Esophagus muscularis mucosa (tissue), 4 donors: ENCODE results near the gene PODXL2. TPM values are rescaled to one million over a fixed set of nuclear protein-coding genes. Genes with fewer than 3 reads are reported as not detected.
A peak's percentile ranks its signal among the peaks of the same experiment; 100 is the strongest.

Experiments used
- DNase-seq: peaks from one replicate; pipeline ENCODE4 v3.0.0-alpha.2; 2017; ENCODE audit errors: extremely low spot score
- H3K27ac ChIP-seq, 4 donors: fragments of 200-600 bp; sonication (generic); replicated peaks in 1 of 4; 1 replicate in 3 of 4; 2 replicates in 1 of 4; pipeline ENCODE4 v1.5.1; 2016 to 2019; ENCODE audit warnings: mild to moderate bottlenecking in 1 of 4
- H3K27me3 ChIP-seq, 4 donors: fragments of 200-600 bp; sonication (generic); one replicate each; pipeline versions ENCODE4 v1.5.1 to v1.6.0; 2016 to 2019
- H3K36me3 ChIP-seq, 4 donors: fragments of 200-600 bp; sonication (generic); one replicate each; pipeline ENCODE4 v1.5.1; 2016 to 2019
- H3K4me1 ChIP-seq, 4 donors: fragments of 200-600 bp; sonication (generic); one replicate each; pipeline ENCODE4 v1.5.1; 2016 to 2019
- H3K4me3 ChIP-seq, 4 donors: fragments of 200-600 bp; sonication (generic); 1 replicate in 2 of 4; 2 replicates in 2 of 4; pipeline ENCODE4 v1.5.1; 2016 to 2019; ENCODE audit warnings: mild to moderate bottlenecking in 4 of 4, moderate library complexity in 1 of 4
- H3K9me3 ChIP-seq, 4 donors: fragments of 200-600 bp; sonication (generic); 1 replicate in 3 of 4; 2 replicates in 1 of 4; pipeline ENCODE4 v1.5.1; 2016 to 2019
- CTCF ChIP-seq, 3 experiments: fragments of 200-600 bp in 2 of 3; fragments of 450-650 bp in 1 of 3; sonication (generic) in 2 of 3; IDR thresholded peaks; one replicate each; pipeline ENCODE4 v1.5.1; 2017 to 2019; ENCODE audit warnings: antibody characterized with exemption in 3 of 3, mild to moderate bottlenecking in 2 of 3, moderate library complexity in 1 of 3
- EP300 ChIP-seq: sonication (generic); formaldehyde crosslinking; IDR thresholded peaks from one replicate; pipeline ENCODE4 v1.6.1; 2017; ENCODE audit warnings: antibody characterized with exemption
- POLR2A ChIP-seq: fragments of 450-650 bp; IDR thresholded peaks from one replicate; pipeline ENCODE4 v1.6.1; 2017; ENCODE audit warnings: antibody characterized with exemption, moderate library complexity, mild to moderate bottlenecking, low read depth
- POLR2AphosphoS5 ChIP-seq, 2 donors: sonication (generic); formaldehyde crosslinking; IDR thresholded peaks; one replicate each; pipeline ENCODE4 v1.6.1; 2017; ENCODE audit warnings: antibody characterized with exemption in 2 of 2
- WGBS: methylation state at CpG from one replicate; pipeline ENCODE4 v1.1.5; 2018; 5-methylcytosine and 5-hydroxymethylcytosine counted together
- intact Hi-C: fragments of 100-400 bp; cut with DNase I; formaldehyde crosslinking; loops from one replicate; pipeline ENCODE4 v1.15.1; 2023
- total RNA-seq, 4 donors: library from RNA; depleted of rRNA; stranded (reverse); fragments of >200 nt; gene quantifications; one replicate each; pipeline versions ENCODE4 v1.1.0 to v1.2.1, GENCODE V29; 2016

Gene PODXL2
- total RNA-seq, 4 donors from 2014 or later: 1.7 to 3.1 (median 2.5) TPM

GRCh38 chr3:127716384-127716783 is 87.4 kb downstream of the PODXL2 start:
- Histone ChIP-seq H3K27me3 (no peaks in the 10 kb centered on the region), H3K4me1 (peaks cover 31 to 71% (median 61%) of the 10 kb centered on the region in 4 donors), H3K4me3 (no peak overlapping the region), H3K9me3 (no peaks in the 10 kb centered on the region), H3K27ac (no peak overlapping the region), H3K36me3 (peaks cover 0 to 60% (median 30%) of the 10 kb centered on the region in 4 donors)
- TF ChIP-seq EP300: no peak
- no peak for TF ChIP-seq POLR2AphosphoS5 (IDR thresholded peaks at IDR 0.05)
- TF ChIP-seq CTCF (IDR thresholded peaks at IDR 0.05): no peak
- TF ChIP-seq POLR2A: no peak
- 96% methylated on average over 6 of the region's 6 CpGs for WGBS
- DNase-seq: no peak
- intact Hi-C loops: no loop called here

GRCh38 chr3:127717357-127718244 is 88.6 kb downstream of the PODXL2 start:
- Histone ChIP-seq H3K27ac (peak overlapping the region in 2 of 4 donors; percentile 7 to 44), H3K27me3 (no peaks in the 10 kb centered on the region), H3K4me1 (peaks cover 35 to 75% (median 64%) of the 10 kb centered on the region in 4 donors), H3K4me3 (no peak overlapping the region), H3K36me3 (peaks cover 0 to 60% (median 31%) of the 10 kb centered on the region in 4 donors), H3K9me3 (no peaks in the 10 kb centered on the region)
- WGBS: 75% methylated on average over 13 of the region's 14 CpGs
- DNase-seq: no peak
- intact Hi-C loops: no loop called here
- no peak for TF ChIP-seq POLR2A
- TF ChIP-seq CTCF (IDR thresholded peaks at IDR 0.05): no peak
- no peak for TF ChIP-seq POLR2AphosphoS5 (IDR thresholded peaks at IDR 0.05)
- TF ChIP-seq EP300: no peak

GRCh38 chr3:127718245-127718915 is 89.4 kb downstream of the PODXL2 start:
- WGBS: 87% methylated on average over 7 of the region's 7 CpGs
- TF ChIP-seq CTCF (IDR thresholded peaks at IDR 0.05) (no peak), EP300 (no peak), POLR2AphosphoS5 (IDR thresholded peaks at IDR 0.05) (no peak), POLR2A (no peak)
- intact Hi-C loops: no loop called here
- DNase-seq: no peak
- peaks cover 0 to 56% (median 31%) of the 10 kb centered on the region in 4 donors for H3K36me3 ChIP-seq
- H3K9me3 ChIP-seq: no peaks in the 10 kb centered on the region
- H3K4me1 ChIP-seq: peaks cover 35 to 75% (median 63%) of the 10 kb centered on the region in 4 donors
- no peak overlapping the region for H3K4me3 ChIP-seq
- no peaks in the 10 kb centered on the region for H3K27me3 ChIP-seq
- peak overlapping the region in 1 of 4 donors; percentile 44 for H3K27ac ChIP-seq

- intact Hi-C loops: no loop called here
- Histone ChIP-seq H3K36me3 (peaks cover 0 to 56% (median 31%) of the 10 kb centered on the region in 4 donors), H3K9me3 (no peaks in the 10 kb centered on the region), H3K4me3 (no peak overlapping the region), H3K4me1 (peaks cover 35 to 74% (median 60%) of the 10 kb centered on the region in 4 donors), H3K27me3 (no peaks in the 10 kb centered on the region), H3K27ac (no peak overlapping the region)
- TF ChIP-seq POLR2AphosphoS5 (IDR thresholded peaks at IDR 0.05): no peak
- no peak for TF ChIP-seq CTCF (IDR thresholded peaks at IDR 0.05)
- no peak for TF ChIP-seq POLR2A
- no peak for TF ChIP-seq EP300
- DNase-seq: no peak
- WGBS: 60% methylated on average over 3 of the region's 3 CpGs
Observed at GRCh38 chr3:127718916-127719290, 89.9 kb downstream of the PODXL2 start.
